ENCODE measurements around the gene PRR22.
"Not testable (repeated sequence)": the region's sequence is repeated elsewhere in the genome, so short reads cannot be mapped to it uniquely, and the experiment has no call there.

Gene PRR22

GRCh38 chr19:5767949-5768348 lies 16.6 kb downstream of the PRR22 start:
- no peak for DNase-seq (ENCODE audit: low read depth, low spot score)
- no peak overlapping the region for H3K27ac ChIP-seq

GRCh38 chr19:5765220-5765619 lies 19.3 kb downstream of the PRR22 start:
- no peak for DNase-seq (ENCODE audit: low read depth, low spot score)
- H3K27ac ChIP-seq, result no peak overlapping the region

GRCh38 chr19:5762608-5763217 lies 21.8 kb downstream of the PRR22 start:
- no peak for DNase-seq (ENCODE audit: low read depth, low spot score)

GRCh38 chr19:5753743-5754142 lies 30.8 kb downstream of the PRR22 start:
- H3K27ac ChIP-seq, result no peak overlapping the region
- DNase-seq (ENCODE audit: low read depth, low spot score), result no peak

More at GRCh38 chr19:5762608-5763217, 21.8 kb downstream of the PRR22 start:
- H3K27ac ChIP-seq, result no peak overlapping the region

GRCh38 chr19:5751709-5752108 lies 32.8 kb downstream of the PRR22 start:
- no peak overlapping the region for H3K27ac ChIP-seq

GRCh38 chr19:5749505-5749904 lies 35.0 kb downstream of the PRR22 start:
- DNase-seq (ENCODE audit: low read depth, low spot score), result no peak

More at GRCh38 chr19:5751709-5752108, 32.8 kb downstream of the PRR22 start:
- DNase-seq (ENCODE audit: low read depth, low spot score), result no peak

GRCh38 chr19:5748920-5749319 lies 35.6 kb downstream of the PRR22 start:
- H3K27ac ChIP-seq; DNase-seq (ENCODE audit: low read depth, low spot score): not testable (repeated sequence)

More at GRCh38 chr19:5749505-5749904, 35.0 kb downstream of the PRR22 start:
- no peak overlapping the region for H3K27ac ChIP-seq

- not testable (repeated sequence) for H3K27ac ChIP-seq; DNase-seq (ENCODE audit: low read depth, low spot score)
Observed at GRCh38 chr19:5744999-5745398, 39.5 kb downstream of the PRR22 start.

- no peak for DNase-seq (ENCODE audit: low read depth, low spot score)
- H3K27ac ChIP-seq, result no peak overlapping the region
Observed at GRCh38 chr19:5743630-5744029, 40.9 kb downstream of the PRR22 start.

- DNase-seq (ENCODE audit: low read depth, low spot score), result no peak
- no peak overlapping the region for H3K27ac ChIP-seq
Observed at GRCh38 chr19:5742051-5742450, 42.5 kb downstream of the PRR22 start.

GRCh38 chr19:5738423-5738822 lies 46.1 kb downstream of the PRR22 start:
- no peak overlapping the region for H3K27ac ChIP-seq
- no peak for DNase-seq (ENCODE audit: low read depth, low spot score)

GRCh38 chr19:5733172-5733571 lies 51.4 kb downstream of the PRR22 start:
- DNase-seq (ENCODE audit: low read depth, low spot score); H3K27ac ChIP-seq: not testable (repeated sequence)
